Measurements from ENCODE around the gene TALDO1.

Gene TALDO1

DNA sequence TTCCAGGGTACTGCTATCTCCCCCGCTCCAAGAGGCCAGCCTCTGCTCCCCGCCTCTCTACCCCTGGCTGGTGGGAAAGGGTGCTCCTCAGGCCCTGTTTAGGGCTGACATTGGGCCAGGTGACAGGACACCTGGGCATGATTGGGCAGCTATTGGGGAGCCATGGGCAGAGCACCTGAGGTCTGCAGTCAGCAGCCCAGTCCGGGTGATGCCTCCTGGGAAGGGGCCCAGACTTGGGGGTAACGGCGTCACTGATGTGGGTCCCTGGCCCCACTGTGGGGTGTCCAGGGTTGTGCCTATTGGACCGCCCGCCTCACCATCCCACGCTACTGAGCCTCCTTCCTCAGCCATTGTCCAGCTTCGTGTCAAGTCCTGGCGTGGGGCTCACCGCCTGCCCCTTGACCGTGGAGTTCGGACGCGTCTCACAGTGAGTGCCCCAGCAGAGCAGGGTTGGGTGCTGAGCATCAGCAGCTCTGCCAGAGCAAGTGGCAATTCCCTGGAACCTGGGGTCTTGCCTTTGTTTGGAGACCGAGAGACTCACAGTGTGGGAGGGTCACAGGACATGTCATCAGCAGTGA lies 32.8 kb downstream of the TALDO1 start:
- Histone ChIP-seq H3F3A (ENCODE audit: low read depth) (no peaks in the 10 kb centered on the region), H3K4me2 (ENCODE audit: low read depth, low read length, poor library complexity, severe bottlenecking) (no peak overlapping the region), H3K79me2 (ENCODE audit: insufficient read depth, low read length) (peaks cover 39% of the 10 kb centered on the region), H4K20me1 (ENCODE audit: insufficient read depth, low read length, poor library complexity, severe bottlenecking) (peaks cover 29% of the 10 kb centered on the region), H3K4me1 (ENCODE audit: insufficient read depth, low read length, poor library complexity, severe bottlenecking) (peaks cover 19% of the 10 kb centered on the region), H3K9me2 (replicated peaks; ENCODE audit: low read depth, low read length) (no peaks in the 10 kb centered on the region), H3K4me3 (ENCODE audit: low read length, poor library complexity, severe bottlenecking) (no peak overlapping the region), H3K27me3 (ENCODE audit: insufficient read depth, low read length, poor library complexity, severe bottlenecking) (no peaks in the 10 kb centered on the region), H3K9me3 (ENCODE audit: insufficient read depth, low read depth, low read length) (no peaks in the 10 kb centered on the region), H3K9ac (ENCODE audit: low read depth, low read length, poor library complexity, severe bottlenecking) (no peak overlapping the region), H2AFZ (ENCODE audit: low read length) (no peak overlapping the region), H3K36me3 (ENCODE audit: insufficient read depth, low read length) (no peaks in the 10 kb centered on the region)
- TF ChIP-seq, protein P1, sequence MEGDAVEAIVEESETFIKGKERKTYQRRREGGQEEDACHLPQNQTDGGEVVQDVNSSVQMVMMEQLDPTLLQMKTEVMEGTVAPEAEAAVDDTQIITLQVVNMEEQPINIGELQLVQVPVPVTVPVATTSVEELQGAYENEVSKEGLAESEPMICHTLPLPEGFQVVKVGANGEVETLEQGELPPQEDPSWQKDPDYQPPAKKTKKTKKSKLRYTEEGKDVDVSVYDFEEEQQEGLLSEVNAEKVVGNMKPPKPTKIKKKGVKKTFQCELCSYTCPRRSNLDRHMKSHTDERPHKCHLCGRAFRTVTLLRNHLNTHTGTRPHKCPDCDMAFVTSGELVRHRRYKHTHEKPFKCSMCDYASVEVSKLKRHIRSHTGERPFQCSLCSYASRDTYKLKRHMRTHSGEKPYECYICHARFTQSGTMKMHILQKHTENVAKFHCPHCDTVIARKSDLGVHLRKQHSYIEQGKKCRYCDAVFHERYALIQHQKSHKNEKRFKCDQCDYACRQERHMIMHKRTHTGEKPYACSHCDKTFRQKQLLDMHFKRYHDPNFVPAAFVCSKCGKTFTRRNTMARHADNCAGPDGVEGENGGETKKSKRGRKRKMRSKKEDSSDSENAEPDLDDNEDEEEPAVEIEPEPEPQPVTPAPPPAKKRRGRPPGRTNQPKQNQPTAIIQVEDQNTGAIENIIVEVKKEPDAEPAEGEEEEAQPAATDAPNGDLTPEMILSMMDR (conservative IDR thresholded peaks at IDR 0.05; ENCODE audit: low read length) = no peak
- no peak for TF ChIP-seq EZH2phosphoT487 (IDR thresholded peaks at IDR 0.05; ENCODE audit: borderline replicate concordance)

DNA sequence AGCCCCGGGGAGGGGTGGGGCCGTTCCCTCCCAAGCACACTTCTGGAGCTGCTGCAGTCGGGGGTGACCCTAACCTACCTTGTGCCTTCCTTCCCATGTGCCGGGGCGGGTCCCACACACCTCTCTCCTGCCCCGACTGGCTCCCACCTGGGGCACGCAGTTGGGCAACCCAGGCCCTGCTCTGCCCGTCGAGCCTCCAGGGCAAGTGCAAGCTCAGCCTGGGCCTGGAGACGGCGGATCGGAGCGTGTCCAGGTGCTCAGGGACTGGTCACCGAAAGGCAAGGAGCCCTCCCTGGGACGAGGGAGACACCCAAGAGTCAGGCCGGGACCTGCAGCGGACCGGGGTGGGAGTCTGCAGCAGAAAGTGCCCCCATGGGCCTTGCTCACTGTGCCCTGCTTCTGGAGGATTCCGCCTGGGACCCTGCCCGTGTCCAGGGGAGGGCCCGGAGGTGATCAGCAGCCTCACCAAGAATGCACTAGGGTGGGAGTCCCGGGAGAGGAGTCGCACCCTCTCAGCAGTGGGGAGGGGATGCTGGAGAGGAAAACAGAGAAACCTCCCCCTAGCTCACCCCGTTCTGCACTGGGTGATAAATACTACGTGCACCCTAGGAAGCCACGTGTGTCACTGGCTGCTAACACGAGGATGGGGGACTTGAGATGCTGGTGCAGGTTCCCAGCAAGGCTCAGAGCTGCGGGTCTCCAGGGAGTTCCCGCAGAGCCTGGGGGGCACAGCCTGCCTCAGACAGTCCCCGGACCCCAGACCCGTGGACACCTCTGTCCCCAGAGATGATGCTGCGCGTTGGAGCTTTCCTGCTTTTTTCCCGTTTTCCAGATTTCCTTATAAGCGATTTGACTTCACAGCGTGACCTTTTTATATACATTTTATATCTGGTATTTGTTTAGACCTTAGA lies 35.3 kb downstream of the TALDO1 start:
- Histone ChIP-seq H3K9me2 (replicated peaks; ENCODE audit: low read depth, low read length) (no peaks in the 10 kb centered on the region), H2AFZ (ENCODE audit: low read length) (no peak overlapping the region), H3K4me1 (ENCODE audit: insufficient read depth, low read length, poor library complexity, severe bottlenecking) (peaks cover 12% of the 10 kb centered on the region), H3F3A (ENCODE audit: low read depth) (no peaks in the 10 kb centered on the region), H3K9me3 (ENCODE audit: insufficient read depth, low read depth, low read length) (no peaks in the 10 kb centered on the region), H3K4me2 (ENCODE audit: low read depth, low read length, poor library complexity, severe bottlenecking) (no peak overlapping the region), H3K4me3 (ENCODE audit: low read length, poor library complexity, severe bottlenecking) (no peak overlapping the region), H3K9ac (ENCODE audit: low read depth, low read length, poor library complexity, severe bottlenecking) (no peak overlapping the region), H4K20me1 (ENCODE audit: insufficient read depth, low read length, poor library complexity, severe bottlenecking) (peaks cover 10% of the 10 kb centered on the region), H3K27me3 (ENCODE audit: insufficient read depth, low read length, poor library complexity, severe bottlenecking) (no peaks in the 10 kb centered on the region), H3K36me3 (ENCODE audit: insufficient read depth, low read length) (no peaks in the 10 kb centered on the region), H3K79me2 (ENCODE audit: insufficient read depth, low read length) (peaks cover 19% of the 10 kb centered on the region)
- no peak for TF ChIP-seq EZH2phosphoT487 (IDR thresholded peaks at IDR 0.05; ENCODE audit: borderline replicate concordance)
- TF ChIP-seq, protein P1 (conservative IDR thresholded peaks at IDR 0.05; ENCODE audit: low read length) = no peak

DNA sequence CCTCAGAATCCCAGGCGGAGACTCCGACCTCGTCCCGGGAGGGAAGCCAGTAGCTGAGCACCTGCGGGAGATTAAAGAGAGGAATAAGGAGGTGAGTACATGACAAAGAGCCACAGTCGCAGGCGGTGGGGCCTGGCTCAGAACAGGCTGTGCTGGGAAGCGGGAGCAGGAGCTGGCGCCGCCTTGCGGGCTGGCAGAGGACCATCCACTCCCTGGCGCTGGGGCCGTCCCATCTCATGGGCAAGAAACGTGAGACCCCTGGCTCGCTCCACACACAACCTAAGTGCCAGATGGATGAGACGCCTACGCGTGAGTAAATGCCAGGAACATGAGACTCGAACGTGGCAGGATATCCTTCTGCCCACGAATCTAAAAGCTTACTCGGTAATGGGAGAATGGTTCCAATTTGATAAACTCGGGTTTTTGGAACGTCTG lies 36.3 kb downstream of the TALDO1 start:
- Histone ChIP-seq H3K4me2 (ENCODE audit: low read depth, low read length, poor library complexity, severe bottlenecking) (no peak overlapping the region), H2AFZ (ENCODE audit: low read length) (no peak overlapping the region), H3K4me1 (ENCODE audit: insufficient read depth, low read length, poor library complexity, severe bottlenecking) (peaks cover 6% of the 10 kb centered on the region), H3K9me2 (replicated peaks; ENCODE audit: low read depth, low read length) (no peaks in the 10 kb centered on the region), H3K9me3 (ENCODE audit: insufficient read depth, low read depth, low read length) (no peaks in the 10 kb centered on the region), H3K9ac (ENCODE audit: low read depth, low read length, poor library complexity, severe bottlenecking) (no peak overlapping the region), H3K4me3 (ENCODE audit: low read length, poor library complexity, severe bottlenecking) (no peak overlapping the region), H3K27me3 (ENCODE audit: insufficient read depth, low read length, poor library complexity, severe bottlenecking) (no peaks in the 10 kb centered on the region), H4K20me1 (ENCODE audit: insufficient read depth, low read length, poor library complexity, severe bottlenecking) (peaks cover 6% of the 10 kb centered on the region), H3F3A (ENCODE audit: low read depth) (no peaks in the 10 kb centered on the region), H3K79me2 (ENCODE audit: insufficient read depth, low read length) (peaks cover 9% of the 10 kb centered on the region; the same call in 1 of the 2 replicates), H3K36me3 (ENCODE audit: insufficient read depth, low read length) (no peaks in the 10 kb centered on the region)
- TF ChIP-seq, protein P1 (conservative IDR thresholded peaks at IDR 0.05; ENCODE audit: low read length) = no peak

Data from Loucy (cell line).